GM21381 (cell line): ENCODE measurements around the gene CASP6.
"Not testable (repeated sequence)": the region's sequence is repeated elsewhere in the genome, so short reads cannot be mapped to it uniquely, and the experiment has no call there.

Source experiments
- ATAC-seq: cut with Tn5 transposase; IDR thresholded peaks from one replicate; pipeline ENCODE4 v1.9.1; 2021; ENCODE audit warnings: mild to moderate bottlenecking, moderate library complexity; ENCODE audit not compliant: unreplicated experiment

CASP6 gene

GRCh38 chr4:109721033-109721432 lies 17.8 kb upstream of the CASP6 start:
- no peak for ATAC-seq

- ATAC-seq, result no peak
These were observed 16.4 kb upstream of the CASP6 start for GRCh38 chr4:109719604-109720003.

GRCh38 chr4:109718759-109719158 lies 15.5 kb upstream of the CASP6 start:
- ATAC-seq, result no peak

- ATAC-seq, result no peak
These were observed 10.3 kb upstream of the CASP6 start for GRCh38 chr4:109713500-109713899.

DNA sequence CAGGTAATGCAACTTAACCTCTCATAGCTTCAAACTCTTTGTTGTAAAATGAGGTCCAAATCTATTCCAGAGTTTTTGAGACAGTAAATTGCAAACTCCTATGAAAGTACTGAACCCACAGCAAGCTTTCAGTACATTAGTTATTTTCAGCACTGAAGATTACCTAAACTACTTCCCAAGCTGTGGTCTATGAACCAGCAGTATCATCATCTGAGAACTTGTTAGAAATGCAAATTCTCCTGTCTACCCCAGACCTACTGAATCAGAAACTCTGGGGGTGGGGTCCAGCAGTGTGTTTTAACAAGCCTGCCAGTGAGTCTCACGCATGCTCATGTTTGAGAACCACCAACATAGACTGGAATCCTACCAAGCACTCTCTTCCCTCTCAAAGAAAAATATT lies 5.7 kb upstream of the CASP6 start:
- ATAC-seq, result peak; percentile 85

GRCh38 chr4:109708435-109708834 lies 5.2 kb upstream of the CASP6 start:
- ATAC-seq, result no peak

DNA sequence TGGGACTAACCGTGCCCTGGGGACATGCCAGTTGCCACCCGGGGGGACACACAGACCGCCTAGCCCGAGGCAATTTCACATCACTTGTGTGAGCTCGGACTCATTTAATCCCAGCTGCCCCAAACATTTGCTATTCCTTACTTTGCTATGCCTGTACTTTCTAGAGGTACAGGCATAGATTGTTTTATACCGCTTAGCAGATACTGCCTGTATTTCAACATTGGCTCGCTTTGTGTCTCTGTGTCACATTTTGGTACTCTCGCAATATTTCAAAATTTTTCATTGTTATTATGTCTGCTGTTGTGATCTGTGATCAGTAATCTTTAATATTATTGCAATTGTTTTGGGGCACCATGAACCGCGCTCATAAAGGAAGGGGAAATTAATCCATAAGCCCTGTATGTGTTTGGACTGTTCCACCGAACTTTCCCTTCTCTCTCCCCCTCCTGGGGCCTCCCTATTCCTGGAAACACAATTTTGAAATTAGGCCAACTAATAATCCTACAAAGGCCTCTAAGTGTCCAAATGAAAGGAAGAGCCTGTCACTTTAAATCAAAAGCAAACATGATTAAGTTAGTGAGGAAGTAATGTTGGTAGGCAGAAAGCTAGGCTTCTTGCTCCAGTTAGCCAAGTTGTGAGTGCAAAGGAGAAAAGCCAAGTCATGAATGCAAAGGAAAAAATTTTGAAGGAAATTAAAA lies 568 bp upstream of the CASP6 start:
- ATAC-seq, result no peak

DNA sequence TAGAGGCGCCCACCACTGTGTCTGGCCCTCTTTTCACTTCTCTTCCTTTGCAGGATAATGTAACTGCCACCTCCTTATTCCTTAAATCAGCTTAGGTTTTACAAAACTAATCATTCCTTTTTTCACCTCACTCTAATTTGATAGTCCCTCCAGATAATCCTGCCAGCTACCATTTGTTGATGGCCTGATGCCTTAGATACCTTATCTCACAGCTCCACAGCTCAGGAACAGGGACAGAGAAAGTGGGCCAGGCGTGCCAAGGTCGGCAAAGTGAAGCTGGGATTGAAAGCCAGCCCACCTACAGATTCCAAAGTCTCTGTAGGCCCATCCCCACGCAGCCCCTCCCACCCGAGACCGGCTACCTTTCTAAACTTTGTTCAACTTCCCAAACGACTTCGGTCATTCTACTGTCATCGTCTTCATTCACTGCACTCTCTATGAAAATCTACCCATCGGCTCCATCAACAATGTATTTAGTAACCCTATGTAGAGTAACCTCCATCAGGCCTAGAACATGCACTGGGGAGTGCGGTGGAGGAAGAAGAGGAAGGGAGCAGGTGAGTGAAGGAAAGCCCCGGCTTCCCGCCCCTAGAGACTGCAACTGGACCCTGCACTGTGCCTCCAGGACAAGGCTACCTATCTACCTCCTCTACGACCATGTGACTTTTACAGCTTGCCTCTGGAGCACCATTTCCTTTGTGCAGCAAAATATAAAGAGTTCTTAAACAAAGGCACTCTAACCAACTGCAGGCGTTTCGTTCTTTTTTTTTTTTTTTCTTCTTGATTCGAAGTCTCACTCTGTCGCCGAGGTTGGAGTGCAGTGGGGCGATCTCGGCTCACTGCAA lies 1.5 kb downstream of the CASP6 start:
- ATAC-seq, result no peak

GRCh38 chr4:109699553-109700225 lies 3.6 kb downstream of the CASP6 start:
- no peak for ATAC-seq

DNA sequence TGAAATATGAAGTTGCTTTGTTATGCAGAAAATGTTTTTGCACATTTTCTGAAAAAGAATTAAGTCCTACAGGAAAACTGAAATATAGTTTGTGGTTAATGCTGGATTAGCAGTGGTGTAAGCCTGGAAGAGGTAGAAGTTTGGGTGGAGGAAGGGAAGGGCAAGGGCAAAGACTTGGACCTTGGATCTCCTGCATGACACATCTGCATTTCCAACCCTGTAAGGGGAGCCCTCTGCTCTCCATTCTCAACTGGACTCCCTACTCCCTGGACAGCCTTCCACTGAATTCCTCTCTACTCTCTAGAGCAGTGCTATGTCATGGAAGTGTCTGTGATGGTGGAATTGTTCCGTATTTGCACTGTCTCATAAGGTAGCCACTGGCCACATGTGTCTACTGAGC lies 4.6 kb downstream of the CASP6 start:
- no peak for ATAC-seq

GRCh38 chr4:109691411-109691920 lies 11.8 kb downstream of the CASP6 start:
- no peak for ATAC-seq

GRCh38 chr4:109690690-109691410 lies 12.4 kb downstream of the CASP6 start:
- peak; percentile 96 for ATAC-seq

GRCh38 chr4:109684727-109685126 lies 18.5 kb downstream of the CASP6 start:
- no peak for ATAC-seq

- ATAC-seq, result no peak
These were observed 19.5 kb downstream of the CASP6 start for GRCh38 chr4:109683621-109684253.

DNA sequence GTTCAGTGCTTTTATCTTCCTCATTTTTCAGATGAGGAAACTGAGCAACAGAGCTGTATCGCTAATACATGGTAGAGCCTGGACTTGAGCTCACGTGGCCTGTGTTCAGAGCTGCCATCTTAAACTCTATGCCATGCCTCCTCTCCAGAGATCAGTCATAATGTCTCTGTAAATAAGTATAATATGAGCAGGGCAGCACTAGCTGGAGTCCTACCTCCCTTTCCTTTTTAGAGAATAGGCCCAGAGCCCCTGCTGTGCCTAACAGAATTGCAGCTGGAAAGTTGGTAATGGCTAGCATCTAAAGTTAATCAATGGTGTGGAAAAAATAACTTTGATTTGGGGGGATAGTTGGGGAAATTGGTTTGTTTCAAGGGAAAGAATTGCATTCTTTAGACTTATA lies 20.4 kb downstream of the CASP6 start:
- ATAC-seq, result no peak

DNA sequence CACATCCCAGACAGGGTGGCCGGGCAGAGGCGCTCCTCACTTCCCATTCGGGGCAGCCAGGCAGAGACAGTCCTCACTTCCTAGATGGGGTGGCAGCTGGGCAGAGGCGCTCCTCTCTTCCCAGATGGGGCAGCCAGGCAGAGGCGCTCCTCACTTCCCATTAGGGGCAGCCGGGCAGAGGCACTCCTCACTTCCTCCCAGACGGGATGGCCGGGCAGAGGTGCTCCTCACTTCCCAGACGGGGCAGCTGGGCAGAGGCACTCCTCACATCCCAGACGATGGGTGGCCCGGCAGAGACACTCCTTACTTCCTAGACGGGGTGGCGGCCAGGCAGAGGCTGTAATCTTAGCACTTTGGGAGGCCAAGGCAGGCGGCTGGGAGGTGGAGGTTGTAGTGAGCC lies 24.3 kb downstream of the CASP6 start:
- ATAC-seq, result not testable (repeated sequence)

- ATAC-seq, result not testable (repeated sequence)
These were observed 24.8 kb downstream of the CASP6 start for GRCh38 chr4:109678472-109678871.

- no peak for ATAC-seq
These were observed 26.4 kb downstream of the CASP6 start for GRCh38 chr4:109676886-109677285.

GRCh38 chr4:109675843-109676242 lies 27.4 kb downstream of the CASP6 start:
- no peak for ATAC-seq

DNA sequence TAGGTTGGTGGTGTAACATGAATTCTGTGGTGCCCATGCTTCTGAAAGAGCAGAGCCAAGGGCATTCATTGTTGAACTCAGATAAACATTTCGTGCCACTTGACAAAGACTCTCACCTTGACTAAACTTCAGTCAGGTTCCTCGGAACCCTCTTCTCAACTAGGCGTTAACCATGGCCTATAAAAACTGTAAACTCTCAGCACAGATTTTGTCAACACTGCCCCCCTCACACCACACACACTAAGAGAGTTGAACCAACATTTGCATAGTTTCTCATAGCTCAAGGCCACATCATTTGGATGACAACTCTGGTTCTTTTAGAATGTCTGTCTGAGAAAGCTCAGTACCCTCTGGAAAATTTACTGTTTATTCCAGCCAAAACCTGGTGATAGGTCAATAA lies 28.1 kb downstream of the CASP6 start:
- ATAC-seq, result no peak
